OCI-LY1 (cell line): ENCODE measurements around the gene MAP3K3.

Source experiments
- EZH2 ChIP-seq: fragments of 200-600 bp; sonication (generic), shearing (Covaris generic); IDR thresholded peaks from 2 replicates; pipeline ENCODE4 v1.8.0; 2017; ENCODE audit warnings: borderline replicate concordance, mixed run types, mild to moderate bottlenecking, antibody characterized with exemption, low read length, moderate library complexity, mixed read lengths
- TF ChIP-seq, protein P1 (sequence below): fragments of 200-600 bp; sonication (generic), shearing (Covaris generic); IDR thresholded peaks from 2 replicates; pipeline ENCODE4 v1.5.1; 2017; ENCODE audit warnings: mild to moderate bottlenecking, antibody characterized with exemption, low read length, moderate library complexity, mixed read lengths

DNA sequence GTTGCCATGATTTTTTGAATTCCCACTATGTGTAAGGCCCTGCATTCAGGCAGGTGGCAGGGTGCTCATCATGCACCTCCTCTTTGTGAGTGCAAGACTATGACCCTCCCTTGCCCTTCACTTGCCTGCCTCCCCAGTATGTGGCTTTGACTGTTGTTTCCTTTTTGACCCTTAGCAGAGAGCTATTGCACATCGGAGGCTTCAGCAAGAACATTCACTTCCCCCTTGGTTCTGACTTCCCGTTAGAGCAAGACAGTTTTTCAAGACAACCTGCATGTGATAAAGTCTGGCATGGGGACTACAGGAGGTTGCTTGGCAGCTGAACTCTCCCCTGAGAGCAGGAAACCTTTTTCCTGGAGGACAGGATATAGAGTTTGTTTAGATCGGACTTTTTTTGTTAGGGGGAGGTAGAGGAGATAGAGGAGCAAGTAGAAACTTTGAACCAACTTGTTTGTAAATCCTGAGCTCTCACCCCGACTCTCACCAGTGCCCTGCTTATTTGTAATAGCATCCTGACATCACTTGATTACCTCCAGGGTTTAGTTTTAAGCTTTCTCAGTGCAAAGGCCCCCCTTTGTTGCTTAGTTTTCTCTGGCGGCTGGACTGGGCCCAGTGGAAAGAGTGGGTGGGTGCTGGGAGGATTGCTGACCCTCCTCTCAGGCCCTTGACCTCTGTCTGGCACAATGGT lies 43.5 kb downstream of the MAP3K3 start:
- TF ChIP-seq, protein P1, sequence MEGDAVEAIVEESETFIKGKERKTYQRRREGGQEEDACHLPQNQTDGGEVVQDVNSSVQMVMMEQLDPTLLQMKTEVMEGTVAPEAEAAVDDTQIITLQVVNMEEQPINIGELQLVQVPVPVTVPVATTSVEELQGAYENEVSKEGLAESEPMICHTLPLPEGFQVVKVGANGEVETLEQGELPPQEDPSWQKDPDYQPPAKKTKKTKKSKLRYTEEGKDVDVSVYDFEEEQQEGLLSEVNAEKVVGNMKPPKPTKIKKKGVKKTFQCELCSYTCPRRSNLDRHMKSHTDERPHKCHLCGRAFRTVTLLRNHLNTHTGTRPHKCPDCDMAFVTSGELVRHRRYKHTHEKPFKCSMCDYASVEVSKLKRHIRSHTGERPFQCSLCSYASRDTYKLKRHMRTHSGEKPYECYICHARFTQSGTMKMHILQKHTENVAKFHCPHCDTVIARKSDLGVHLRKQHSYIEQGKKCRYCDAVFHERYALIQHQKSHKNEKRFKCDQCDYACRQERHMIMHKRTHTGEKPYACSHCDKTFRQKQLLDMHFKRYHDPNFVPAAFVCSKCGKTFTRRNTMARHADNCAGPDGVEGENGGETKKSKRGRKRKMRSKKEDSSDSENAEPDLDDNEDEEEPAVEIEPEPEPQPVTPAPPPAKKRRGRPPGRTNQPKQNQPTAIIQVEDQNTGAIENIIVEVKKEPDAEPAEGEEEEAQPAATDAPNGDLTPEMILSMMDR = no peak
- TF ChIP-seq EZH2 = no peak
